ENCODE results near the gene TASP1.

The TASP1 gene

GRCh38 chr20:13678944-13679343, 40.2 kb upstream of the TASP1 start:
- no peak for DNase-seq (ENCODE audit: low read depth)
- no peak overlapping the region for H3K4me3 ChIP-seq (ENCODE audit: low read depth, low read length)
- TF ChIP-seq CTCF (IDR thresholded peaks at IDR 0.05; ENCODE audit: low read depth, low read length, missing control alignments) = no peak

GRCh38 chr20:13677241-13677640, 38.5 kb upstream of the TASP1 start:
- no peak overlapping the region for H3K4me3 ChIP-seq (ENCODE audit: low read depth, low read length)
- DNase-seq (ENCODE audit: low read depth) = no peak
- no peak for TF ChIP-seq CTCF (IDR thresholded peaks at IDR 0.05; ENCODE audit: low read depth, low read length, missing control alignments)

- DNase-seq (ENCODE audit: low read depth) = no peak
Observed at GRCh38 chr20:13676682-13677081, 38.0 kb upstream of the TASP1 start.

GRCh38 chr20:13672690-13673089, 34.0 kb upstream of the TASP1 start:
- H3K4me3 ChIP-seq (ENCODE audit: low read depth, low read length) = no peak overlapping the region
- no peak for TF ChIP-seq CTCF (IDR thresholded peaks at IDR 0.05; ENCODE audit: low read depth, low read length, missing control alignments)
- no peak for DNase-seq (ENCODE audit: low read depth)

More at GRCh38 chr20:13676682-13677081, 38.0 kb upstream of the TASP1 start:
- no peak overlapping the region for H3K4me3 ChIP-seq (ENCODE audit: low read depth, low read length)
- TF ChIP-seq CTCF (IDR thresholded peaks at IDR 0.05; ENCODE audit: low read depth, low read length, missing control alignments) = no peak

GRCh38 chr20:13671916-13672378, 33.2 kb upstream of the TASP1 start:
- H3K4me3 ChIP-seq (ENCODE audit: low read depth, low read length) = no peak overlapping the region
- no peak for TF ChIP-seq CTCF (IDR thresholded peaks at IDR 0.05; ENCODE audit: low read depth, low read length, missing control alignments)
- no peak for DNase-seq (ENCODE audit: low read depth)

GRCh38 chr20:13671512-13671911, 32.8 kb upstream of the TASP1 start:
- DNase-seq (ENCODE audit: low read depth) = no peak
- H3K4me3 ChIP-seq (ENCODE audit: low read depth, low read length) = no peak overlapping the region
- no peak for TF ChIP-seq CTCF (IDR thresholded peaks at IDR 0.05; ENCODE audit: low read depth, low read length, missing control alignments)

- H3K4me3 ChIP-seq (ENCODE audit: low read depth, low read length) = no peak overlapping the region
- TF ChIP-seq CTCF (IDR thresholded peaks at IDR 0.05; ENCODE audit: low read depth, low read length, missing control alignments) = no peak
- DNase-seq (ENCODE audit: low read depth) = no peak
Observed at GRCh38 chr20:13670160-13670559, 31.4 kb upstream of the TASP1 start.

Data from GM12864 (cell line).